ENCODE data around the gene TCP10L. TPM values are rescaled to one million over a fixed set of nuclear protein-coding genes. Genes with fewer than 3 reads are reported as not detected.

TCP10L gene
- total and polyA plus RNA-seq, 2 of the 4 experiments (the other 2 are of a cell fraction) = 0.09 TPM; not detected in 1

GRCh38 chr21:32590130-32590529 is 4.8 kb upstream of the TCP10L start:
- H3K9me3 ChIP-seq (ENCODE audit: control insufficient read depth, insufficient read depth, low read length) = no peaks in the 10 kb centered on the region
- no peaks in the 10 kb centered on the region; the same call in 1 of the 2 replicates for H3K9me1 ChIP-seq (ENCODE audit: insufficient read depth, low read length)
- no peak overlapping the region for H3K18ac ChIP-seq (ENCODE audit: low read depth, low read length)
- ChIA-PET CTCF (interaction anchor here (0.9 to 1.0 kb wide), 2 partner anchors 19 to 20 kb away, joined by 3 read pairs; no protein-coding TSS in a partner anchor), POLR2A (ENCODE audit: unreplicated experiment) (no interaction called here)
- H4K20me1 ChIP-seq (ENCODE audit: insufficient read depth, low read length) = no peaks in the 10 kb centered on the region
- H4K5ac ChIP-seq (ENCODE audit: low read depth, low read length) = no peak overlapping the region; the same call in 1 of the 2 replicates
- dilution Hi-C loops (cut with HindIII; ENCODE audit: low sequenced_read_pairs, unreplicated experiment) = no loop called here
- no peak overlapping the region for H4K8ac ChIP-seq (ENCODE audit: low read depth in 2 of 2, low read length in 2 of 2)
- H3K79me1 ChIP-seq (ENCODE audit: low read depth in 1 of 2, low read length in 2 of 2) = no peaks in the 10 kb centered on the region
- H2BK120ac ChIP-seq (ENCODE audit: low read depth, low read length) = no peak overlapping the region
- peaks cover 11% of the 10 kb centered on the region for H3K27me3 ChIP-seq (ENCODE audit: control insufficient read depth, insufficient read depth, low read length)
- no peak overlapping the region for H3K9ac ChIP-seq (ENCODE audit: low read depth, low read length)
- H2AK9ac ChIP-seq (replicated peaks; ENCODE audit: low read depth, low read length, poor library complexity) = no peak overlapping the region
- no peak overlapping the region for H2BK20ac ChIP-seq (ENCODE audit: low read depth, low read length)
- H3K14ac ChIP-seq (replicated peaks; ENCODE audit: low read depth, low read length) = no peak overlapping the region
- H3K4me1 ChIP-seq (ENCODE audit: control insufficient read depth, insufficient read depth, low read length) = no peaks in the 10 kb centered on the region
- no TSS peak for BruUV-seq (replicated peaks)
- H2AFZ ChIP-seq (replicated peaks; ENCODE audit: low read length, poor library complexity) = peak overlapping the region; percentile 70
- WGBS, 2 experiments (ENCODE audit: extremely low coverage in 2 of 2, insufficient read length in 1 of 2) = 100% methylated on average over 2 of the region's 4 CpGs; no CpG with 5 or more reads in 1 of the 2 experiments
- H3K27ac ChIP-seq (ENCODE audit: insufficient read depth, low read length) = no peak overlapping the region
- DNase-seq = no peak
- no peak overlapping the region for H4K91ac ChIP-seq (ENCODE audit: insufficient read depth, low read depth, low read length)
- in situ Hi-C loops (cut with MboI; ENCODE audit: low sequenced_read_pairs) = no loop called here
- no peak overlapping the region for H2BK5ac ChIP-seq (ENCODE audit: low read depth, low read length, poor library complexity, severe bottlenecking)
- no peak overlapping the region for H2BK15ac ChIP-seq (ENCODE audit: low read depth, low read length)
- no peak overlapping the region for H3K56ac ChIP-seq (ENCODE audit: extremely low read depth, insufficient read depth, low read length)
- TF ChIP-seq, protein P1, sequence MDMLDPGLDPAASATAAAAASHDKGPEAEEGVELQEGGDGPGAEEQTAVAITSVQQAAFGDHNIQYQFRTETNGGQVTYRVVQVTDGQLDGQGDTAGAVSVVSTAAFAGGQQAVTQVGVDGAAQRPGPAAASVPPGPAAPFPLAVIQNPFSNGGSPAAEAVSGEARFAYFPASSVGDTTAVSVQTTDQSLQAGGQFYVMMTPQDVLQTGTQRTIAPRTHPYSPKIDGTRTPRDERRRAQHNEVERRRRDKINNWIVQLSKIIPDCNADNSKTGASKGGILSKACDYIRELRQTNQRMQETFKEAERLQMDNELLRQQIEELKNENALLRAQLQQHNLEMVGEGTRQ (IDR thresholded peaks at IDR 0.05; ENCODE audit: low read depth, low read length) = no peak
- TF ChIP-seq FOS (IDR thresholded peaks at IDR 0.05; ENCODE audit: low read depth, low read length) (no peak), MAZ (IDR thresholded peaks at IDR 0.05; ENCODE audit: borderline replicate concordance, low read depth, low read length) (no peak), MXI1 (IDR thresholded peaks at IDR 0.05; ENCODE audit: borderline replicate concordance, low read depth, low read length) (no peak), RFX5 (IDR thresholded peaks at IDR 0.05; ENCODE audit: low read depth, low read length) (no peak), NFE2L2 (IDR thresholded peaks at IDR 0.05; ENCODE audit: low read depth, low read length) (no peak), ELK1 (IDR thresholded peaks at IDR 0.05; ENCODE audit: borderline replicate concordance, low read depth, low read length) (no peak), SMC3 (IDR thresholded peaks at IDR 0.05; ENCODE audit: low read depth, low read length) (no peak), BHLHE40 (IDR thresholded peaks at IDR 0.05; ENCODE audit: low read depth, low read length) (no peak), CHD1 (IDR thresholded peaks at IDR 0.05; ENCODE audit: low read depth, low read length) (no peak), CEBPB (IDR thresholded peaks at IDR 0.05; ENCODE audit: low read depth, low read length) (no peak), POLR2A (IDR thresholded peaks at IDR 0.05; ENCODE audit: low read depth, low read length) (no peak), MAFK (IDR thresholded peaks at IDR 0.05; ENCODE audit: low read depth, low read length) (no peak), RAD21 (IDR thresholded peaks at IDR 0.05; ENCODE audit: low read length) (no peak), RCOR1 (IDR thresholded peaks at IDR 0.05; ENCODE audit: insufficient replicate concordance, low read length) (no peak)
- TF ChIP-seq, protein P2, sequence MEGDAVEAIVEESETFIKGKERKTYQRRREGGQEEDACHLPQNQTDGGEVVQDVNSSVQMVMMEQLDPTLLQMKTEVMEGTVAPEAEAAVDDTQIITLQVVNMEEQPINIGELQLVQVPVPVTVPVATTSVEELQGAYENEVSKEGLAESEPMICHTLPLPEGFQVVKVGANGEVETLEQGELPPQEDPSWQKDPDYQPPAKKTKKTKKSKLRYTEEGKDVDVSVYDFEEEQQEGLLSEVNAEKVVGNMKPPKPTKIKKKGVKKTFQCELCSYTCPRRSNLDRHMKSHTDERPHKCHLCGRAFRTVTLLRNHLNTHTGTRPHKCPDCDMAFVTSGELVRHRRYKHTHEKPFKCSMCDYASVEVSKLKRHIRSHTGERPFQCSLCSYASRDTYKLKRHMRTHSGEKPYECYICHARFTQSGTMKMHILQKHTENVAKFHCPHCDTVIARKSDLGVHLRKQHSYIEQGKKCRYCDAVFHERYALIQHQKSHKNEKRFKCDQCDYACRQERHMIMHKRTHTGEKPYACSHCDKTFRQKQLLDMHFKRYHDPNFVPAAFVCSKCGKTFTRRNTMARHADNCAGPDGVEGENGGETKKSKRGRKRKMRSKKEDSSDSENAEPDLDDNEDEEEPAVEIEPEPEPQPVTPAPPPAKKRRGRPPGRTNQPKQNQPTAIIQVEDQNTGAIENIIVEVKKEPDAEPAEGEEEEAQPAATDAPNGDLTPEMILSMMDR (conservative IDR thresholded peaks at IDR 0.05; ENCODE audit: low read depth, low read length) = no peak
- H2AK5ac ChIP-seq (ENCODE audit: low read depth, low read length) = no peak overlapping the region
- intact Hi-C loops (cut with micrococcal nuclease) = no loop called here
- no peak overlapping the region for H3K4ac ChIP-seq (ENCODE audit: low read depth, low read length)
- no peak for ATAC-seq (ENCODE audit: low read depth)
- H3K23ac ChIP-seq (ENCODE audit: low read depth, low read length) = no peak overlapping the region
- H3K36me3 ChIP-seq (ENCODE audit: control insufficient read depth, insufficient read depth, low read length) = no peaks in the 10 kb centered on the region
- no peak overlapping the region for H3K4me3 ChIP-seq (ENCODE audit: insufficient read depth, low read depth, low read length)
- no peak overlapping the region for H3K4me2 ChIP-seq (ENCODE audit: low read depth, low read length)

All from IMR-90 (cell line).